Measurements from ENCODE around the gene HS3ST6.

HS3ST6 gene

DNA sequence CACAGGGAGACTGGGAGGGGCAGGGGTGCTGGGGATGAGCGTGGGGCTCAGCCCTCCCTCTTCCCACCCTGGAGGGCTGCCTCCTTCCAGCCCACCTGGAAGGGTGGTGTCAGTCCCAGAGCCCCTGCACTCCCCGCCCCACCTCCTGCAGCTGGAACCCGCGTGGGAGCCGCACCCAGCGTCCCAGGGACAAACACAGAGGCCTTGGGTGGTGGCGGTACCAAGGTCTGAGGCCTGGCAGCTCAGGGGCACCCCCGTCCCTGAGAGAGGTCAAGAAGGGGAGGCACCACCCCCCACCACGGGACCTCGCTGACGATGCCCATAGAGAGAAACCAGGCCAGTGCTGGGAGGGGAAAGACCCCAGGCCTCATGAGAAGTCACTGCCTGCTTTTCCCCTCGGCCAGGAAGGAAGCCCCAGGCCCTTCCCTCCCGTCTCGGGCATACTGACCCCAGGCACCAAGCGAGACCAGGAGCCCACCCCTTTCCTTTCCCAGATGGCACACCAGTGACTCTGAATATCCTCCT is 4.1 kb downstream of the HS3ST6 start:
- no peak overlapping the region for H2BK120ac ChIP-seq (ENCODE audit: insufficient read depth, low read length, poor library complexity)
- no peak overlapping the region for H2BK12ac ChIP-seq (ENCODE audit: low read length)
- H4K91ac ChIP-seq (ENCODE audit: low read depth, low read length) = no peak overlapping the region
- H3K14ac ChIP-seq (ENCODE audit: low read length) = no peak overlapping the region
- H2AFZ ChIP-seq (ENCODE audit: insufficient read depth, low read length, poor library complexity) = no peak overlapping the region
- no peak overlapping the region for H3K4me2 ChIP-seq (ENCODE audit: low read length)
- H2AK5ac ChIP-seq (ENCODE audit: low read length) = no peak overlapping the region
- H2BK5ac ChIP-seq (ENCODE audit: low read depth, low read length, poor library complexity) = no peak overlapping the region
- no peak overlapping the region for H4K12ac ChIP-seq (ENCODE audit: low read depth, low read length)
- no peak overlapping the region for H3K9ac ChIP-seq (ENCODE audit: low read length)
- no peak overlapping the region for H3K4me3 ChIP-seq (ENCODE audit: low read depth, low read length)
- H4K8ac ChIP-seq (ENCODE audit: low read depth, low read length) = no peak overlapping the region
- DNase-seq = no peak
- H3K27ac ChIP-seq (ENCODE audit: low read depth, low read length) = no peak overlapping the region
- H3K79me2 ChIP-seq (ENCODE audit: control insufficient read depth, insufficient read depth, low read length, poor library complexity) = no peaks in the 10 kb centered on the region
- peaks cover 0 to 4% of the 10 kb centered on the region in 2 experiments for H3K4me1 ChIP-seq (ENCODE audit: control insufficient read depth in 1 of 2, insufficient read depth in 2 of 2, low read length in 2 of 2)
- no peak overlapping the region for H3K4ac ChIP-seq (ENCODE audit: low read depth, low read length)
- no CpG with 5 or more reads among the region's 15 CpGs for WGBS (ENCODE audit: extremely low coverage, insufficient coverage, insufficient read length)
- H3K79me1 ChIP-seq (ENCODE audit: low read length) = no peaks in the 10 kb centered on the region
- no peak overlapping the region for H3K23ac ChIP-seq (ENCODE audit: low read length)
- peaks cover 3% of the 10 kb centered on the region for H3K9me3 ChIP-seq (ENCODE audit: insufficient read depth, low read depth, low read length)
- H3K27me3 ChIP-seq (ENCODE audit: insufficient read depth, low read length) = peaks cover 33% of the 10 kb centered on the region
- no peak overlapping the region for H3K18ac ChIP-seq (ENCODE audit: low read length)
- no peaks in the 10 kb centered on the region for H3K36me3 ChIP-seq (ENCODE audit: control insufficient read depth in 1 of 2, insufficient read depth in 2 of 2, low read length in 2 of 2)

- no peak overlapping the region for H3K27ac ChIP-seq (ENCODE audit: low read depth, low read length)
- H3K4ac ChIP-seq (ENCODE audit: low read depth, low read length) = no peak overlapping the region
- no peak overlapping the region for H3K18ac ChIP-seq (ENCODE audit: low read length)
- peaks cover 2% of the 10 kb centered on the region for H3K9me3 ChIP-seq (ENCODE audit: insufficient read depth, low read depth, low read length)
- no peak overlapping the region for H3K14ac ChIP-seq (ENCODE audit: low read length)
- no peaks in the 10 kb centered on the region for H3K36me3 ChIP-seq (ENCODE audit: control insufficient read depth in 1 of 2, insufficient read depth in 2 of 2, low read length in 2 of 2)
- no peak overlapping the region for H4K91ac ChIP-seq (ENCODE audit: low read depth, low read length)
- H2BK120ac ChIP-seq (ENCODE audit: insufficient read depth, low read length, poor library complexity) = no peak overlapping the region
- peaks cover 0 to 1% of the 10 kb centered on the region in 2 experiments for H3K4me1 ChIP-seq (ENCODE audit: control insufficient read depth in 1 of 2, insufficient read depth in 2 of 2, low read length in 2 of 2)
- no peak overlapping the region for H2BK5ac ChIP-seq (ENCODE audit: low read depth, low read length, poor library complexity)
- H3K9ac ChIP-seq (ENCODE audit: low read length) = no peak overlapping the region
- no peak overlapping the region for H2AFZ ChIP-seq (ENCODE audit: insufficient read depth, low read length, poor library complexity)
- H2BK12ac ChIP-seq (ENCODE audit: low read length) = no peak overlapping the region
- WGBS (ENCODE audit: extremely low coverage, insufficient coverage, insufficient read length) = no CpG with 5 or more reads among the region's 21 CpGs
- H2AK5ac ChIP-seq (ENCODE audit: low read length) = no peak overlapping the region
- DNase-seq = no peak
- no peak overlapping the region for H4K8ac ChIP-seq (ENCODE audit: low read depth, low read length)
- no peak overlapping the region for H3K4me2 ChIP-seq (ENCODE audit: low read length)
- H3K79me1 ChIP-seq (ENCODE audit: low read length) = no peaks in the 10 kb centered on the region
- no peak overlapping the region for H3K4me3 ChIP-seq (ENCODE audit: low read depth, low read length)
- no peak overlapping the region for H3K23ac ChIP-seq (ENCODE audit: low read length)
- H3K27me3 ChIP-seq (ENCODE audit: insufficient read depth, low read length) = peaks cover 27% of the 10 kb centered on the region
- no peaks in the 10 kb centered on the region for H3K79me2 ChIP-seq (ENCODE audit: control insufficient read depth, insufficient read depth, low read length, poor library complexity)
- H4K12ac ChIP-seq (ENCODE audit: low read depth, low read length) = no peak overlapping the region
Observed at GRCh38 chr16:1913327-1914083, 4.7 kb downstream of the HS3ST6 start.

GRCh38 chr16:1912215-1912543 is 6.0 kb downstream of the HS3ST6 start:
- no peak overlapping the region for H2BK12ac ChIP-seq (ENCODE audit: low read length)
- no peaks in the 10 kb centered on the region for H3K79me2 ChIP-seq (ENCODE audit: control insufficient read depth, insufficient read depth, low read length, poor library complexity)
- no peak overlapping the region for H4K12ac ChIP-seq (ENCODE audit: low read depth, low read length)
- H3K14ac ChIP-seq (ENCODE audit: low read length) = no peak overlapping the region
- no peak overlapping the region for H3K9ac ChIP-seq (ENCODE audit: low read length)
- no peaks in the 10 kb centered on the region for H3K36me3 ChIP-seq (ENCODE audit: control insufficient read depth in 1 of 2, insufficient read depth in 2 of 2, low read length in 2 of 2)
- no peaks in the 10 kb centered on the region for H3K79me1 ChIP-seq (ENCODE audit: low read length)
- no peak overlapping the region for H4K8ac ChIP-seq (ENCODE audit: low read depth, low read length)
- no peak overlapping the region for H3K4ac ChIP-seq (ENCODE audit: low read depth, low read length)
- H4K91ac ChIP-seq (ENCODE audit: low read depth, low read length) = no peak overlapping the region
- peaks cover 16% of the 10 kb centered on the region for H3K27me3 ChIP-seq (ENCODE audit: insufficient read depth, low read length)
- H3K18ac ChIP-seq (ENCODE audit: low read length) = no peak overlapping the region
- no peaks in the 10 kb centered on the region for H3K4me1 ChIP-seq (ENCODE audit: control insufficient read depth in 1 of 2, insufficient read depth in 2 of 2, low read length in 2 of 2)
- no peak overlapping the region for H3K27ac ChIP-seq (ENCODE audit: low read depth, low read length)
- no peaks in the 10 kb centered on the region for H3K9me3 ChIP-seq (ENCODE audit: insufficient read depth, low read depth, low read length)
- no peak overlapping the region for H3K4me2 ChIP-seq (ENCODE audit: low read length)
- H2BK120ac ChIP-seq (ENCODE audit: insufficient read depth, low read length, poor library complexity) = no peak overlapping the region
- no peak overlapping the region for H2AFZ ChIP-seq (ENCODE audit: insufficient read depth, low read length, poor library complexity)
- H2BK5ac ChIP-seq (ENCODE audit: low read depth, low read length, poor library complexity) = no peak overlapping the region
- no peak for DNase-seq
- no peak overlapping the region for H2AK5ac ChIP-seq (ENCODE audit: low read length)
- WGBS (ENCODE audit: extremely low coverage, insufficient coverage, insufficient read length) = no CpG with 5 or more reads among the region's 17 CpGs
- H3K23ac ChIP-seq (ENCODE audit: low read length) = no peak overlapping the region
- no peak overlapping the region for H3K4me3 ChIP-seq (ENCODE audit: low read depth, low read length)

- no peaks in the 10 kb centered on the region for H3K36me3 ChIP-seq (ENCODE audit: control insufficient read depth in 1 of 2, insufficient read depth in 2 of 2, low read length in 2 of 2)
- H4K12ac ChIP-seq (ENCODE audit: low read depth, low read length) = no peak overlapping the region
- no peak overlapping the region for H2BK120ac ChIP-seq (ENCODE audit: insufficient read depth, low read length, poor library complexity)
- H3K27me3 ChIP-seq (ENCODE audit: insufficient read depth, low read length) = peaks cover 10% of the 10 kb centered on the region
- no peaks in the 10 kb centered on the region for H3K79me1 ChIP-seq (ENCODE audit: low read length)
- DNase-seq = no peak
- no peak overlapping the region for H3K18ac ChIP-seq (ENCODE audit: low read length)
- no peaks in the 10 kb centered on the region for H3K9me3 ChIP-seq (ENCODE audit: insufficient read depth, low read depth, low read length)
- no peak overlapping the region for H3K4me2 ChIP-seq (ENCODE audit: low read length)
- no peak overlapping the region for H4K8ac ChIP-seq (ENCODE audit: low read depth, low read length)
- no peak overlapping the region for H3K27ac ChIP-seq (ENCODE audit: low read depth, low read length)
- H3K14ac ChIP-seq (ENCODE audit: low read length) = no peak overlapping the region
- no peak overlapping the region for H2BK5ac ChIP-seq (ENCODE audit: low read depth, low read length, poor library complexity)
- no peak overlapping the region for H2AFZ ChIP-seq (ENCODE audit: insufficient read depth, low read length, poor library complexity)
- H3K23ac ChIP-seq (ENCODE audit: low read length) = no peak overlapping the region
- no peak overlapping the region for H3K9ac ChIP-seq (ENCODE audit: low read length)
- no peak overlapping the region for H3K4me3 ChIP-seq (ENCODE audit: low read depth, low read length)
- no peaks in the 10 kb centered on the region for H3K4me1 ChIP-seq (ENCODE audit: control insufficient read depth in 1 of 2, insufficient read depth in 2 of 2, low read length in 2 of 2)
- no peak overlapping the region for H2BK12ac ChIP-seq (ENCODE audit: low read length)
- H3K4ac ChIP-seq (ENCODE audit: low read depth, low read length) = no peak overlapping the region
- WGBS (ENCODE audit: extremely low coverage, insufficient coverage, insufficient read length) = no CpG with 5 or more reads among the region's 59 CpGs
- no peaks in the 10 kb centered on the region for H3K79me2 ChIP-seq (ENCODE audit: control insufficient read depth, insufficient read depth, low read length, poor library complexity)
- no peak overlapping the region for H4K91ac ChIP-seq (ENCODE audit: low read depth, low read length)
- H2AK5ac ChIP-seq (ENCODE audit: low read length) = no peak overlapping the region
Observed at GRCh38 chr16:1911467-1912214, 6.6 kb downstream of the HS3ST6 start.
